Activated CD4-positive, CD25-positive, alpha-beta regulatory T cell treated with anti-CD3 and anti-CD28 coated beads, Interleukin-2, amount 50 U/mL, for 72 hours (primary cell): ENCODE measurements around the gene FLAD1.

Experiments
- DNase-seq: peaks from one replicate; pipeline ENCODE4 v3.0.0; 2021

Gene FLAD1

GRCh38 chr1:155018617-155019348 lies 35.6 kb downstream of the FLAD1 start:
- no peak for DNase-seq

- no peak for DNase-seq
Measured at GRCh38 chr1:155019377-155020245, 36.5 kb downstream of the FLAD1 start.

- no peak for DNase-seq
Measured at GRCh38 chr1:155022136-155022926, 39.2 kb downstream of the FLAD1 start.

GRCh38 chr1:155022927-155023236 lies 39.7 kb downstream of the FLAD1 start:
- DNase-seq, result no peak

- no peak for DNase-seq
Measured at GRCh38 chr1:155023627-155024026, 40.5 kb downstream of the FLAD1 start.

GRCh38 chr1:155024315-155024714 lies 41.2 kb downstream of the FLAD1 start:
- no peak for DNase-seq

GRCh38 chr1:155026154-155026553 lies 43.0 kb downstream of the FLAD1 start:
- DNase-seq, result no peak

- DNase-seq, result no peak
Measured at GRCh38 chr1:155026588-155026987, 43.4 kb downstream of the FLAD1 start.

GRCh38 chr1:155029513-155030242 lies 46.5 kb downstream of the FLAD1 start:
- DNase-seq, result no peak

- DNase-seq, result no peak
Measured at GRCh38 chr1:155030243-155030795, 47.2 kb downstream of the FLAD1 start.

GRCh38 chr1:155030899-155031298 lies 47.8 kb downstream of the FLAD1 start:
- no peak for DNase-seq

- DNase-seq, result no peak
Measured at GRCh38 chr1:155032886-155033285, 49.7 kb downstream of the FLAD1 start.

- DNase-seq, result no peak
Measured at GRCh38 chr1:155033524-155033923, 50.4 kb downstream of the FLAD1 start, which contains the start of the genes DCST1 and DCST2. Gene DCST1 (plus strand): TSS chr1:155033824. CDS start chr1:155034037, 213 bp downstream. Gene DCST2 (minus strand): TSS chr1:155033781. CDS start chr1:155033701, 80 bp downstream.

- DNase-seq, result no peak
Measured at GRCh38 chr1:155034318-155035208, 51.4 kb downstream of the FLAD1 start.

- DNase-seq, result no peak
Measured at GRCh38 chr1:155035936-155036335, 52.8 kb downstream of the FLAD1 start.

- DNase-seq, result no peak
Measured at GRCh38 chr1:155037043-155037442, 53.9 kb downstream of the FLAD1 start.

- DNase-seq, result no peak
Measured at GRCh38 chr1:155037851-155038441, 54.8 kb downstream of the FLAD1 start.

- no peak for DNase-seq
Measured at GRCh38 chr1:155038602-155039307, 55.6 kb downstream of the FLAD1 start.

- DNase-seq, result no peak
Measured at GRCh38 chr1:155039308-155039669, 56.1 kb downstream of the FLAD1 start.
